ENCODE results near the gene PRELID3B.

- TF ChIP-seq EZH2 (IDR thresholded peaks at IDR 0.05; ENCODE audit: low read length, unreplicated experiment) = no peak
- 0 out of 2 replicates have a peak, but pooled peaks have one; percentile 15 for TF ChIP-seq CTCF (conservative IDR thresholded peaks at IDR 0.05; ENCODE audit: low read depth, low read length)
- TF ChIP-seq EZH2phosphoT487 (IDR thresholded peaks at IDR 0.05; ENCODE audit: borderline replicate concordance, low read length) = no peak
These were observed 9.9 kb downstream of the PRELID3B start for GRCh38 chr20:59032713-59033059.
